ENCODE data around the gene LAD1.

- no peak for TF ChIP-seq CTCF (IDR thresholded peaks at IDR 0.05; ENCODE audit: insufficient read depth, low read depth, low read length)
- no peak for TF ChIP-seq EZH2 (IDR thresholded peaks at IDR 0.05; ENCODE audit: insufficient read depth, low read length)
Observed at GRCh38 chr1:201427963-201428362, 28.8 kb upstream of the LAD1 start.

All from astrocyte (in vitro differentiated cells and primary cell).